DLD1 (cell line): ENCODE measurements around the gene OSBPL2.

Source experiments
- in situ Hi-C: cut with HindIII; loops from 2 replicates; pipeline ENCODE4 v1.10.0; 2017; ENCODE audit warnings: low sequenced_read_pairs

Gene OSBPL2

DNA sequence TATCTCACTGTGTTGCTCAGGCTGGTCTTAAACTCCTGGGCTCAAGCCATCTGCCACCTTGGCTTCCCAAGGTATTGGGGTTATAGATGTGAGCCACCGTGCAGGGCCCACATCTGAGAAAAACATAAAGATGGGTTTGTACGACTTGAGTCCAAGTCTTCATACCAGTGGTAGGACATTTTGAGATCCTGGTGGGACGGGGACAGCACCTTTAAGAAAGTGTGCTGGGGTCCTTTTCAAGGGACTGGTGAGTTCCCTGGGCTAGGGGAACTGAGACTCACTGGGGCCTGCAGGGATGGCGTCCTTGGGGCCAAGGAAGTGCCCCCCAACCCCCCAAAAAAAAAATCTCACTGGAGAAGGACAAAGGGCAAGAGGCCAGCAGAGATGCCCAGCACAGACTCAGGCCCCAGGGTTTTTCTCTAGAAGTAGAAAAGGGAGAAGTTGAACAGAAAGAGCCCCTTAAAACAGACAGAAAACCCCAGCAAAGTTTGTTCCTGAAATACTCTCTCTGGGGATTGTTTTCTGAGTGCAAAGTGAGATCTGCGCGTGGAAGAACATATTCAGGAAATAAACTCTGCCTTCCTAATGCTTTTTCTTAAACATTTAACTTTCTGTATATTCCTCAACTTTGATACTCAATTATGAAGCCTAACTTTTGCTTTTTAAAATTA, 10.7 kb downstream of the OSBPL2 start:
- in situ Hi-C loops, result no loop called here

DNA sequence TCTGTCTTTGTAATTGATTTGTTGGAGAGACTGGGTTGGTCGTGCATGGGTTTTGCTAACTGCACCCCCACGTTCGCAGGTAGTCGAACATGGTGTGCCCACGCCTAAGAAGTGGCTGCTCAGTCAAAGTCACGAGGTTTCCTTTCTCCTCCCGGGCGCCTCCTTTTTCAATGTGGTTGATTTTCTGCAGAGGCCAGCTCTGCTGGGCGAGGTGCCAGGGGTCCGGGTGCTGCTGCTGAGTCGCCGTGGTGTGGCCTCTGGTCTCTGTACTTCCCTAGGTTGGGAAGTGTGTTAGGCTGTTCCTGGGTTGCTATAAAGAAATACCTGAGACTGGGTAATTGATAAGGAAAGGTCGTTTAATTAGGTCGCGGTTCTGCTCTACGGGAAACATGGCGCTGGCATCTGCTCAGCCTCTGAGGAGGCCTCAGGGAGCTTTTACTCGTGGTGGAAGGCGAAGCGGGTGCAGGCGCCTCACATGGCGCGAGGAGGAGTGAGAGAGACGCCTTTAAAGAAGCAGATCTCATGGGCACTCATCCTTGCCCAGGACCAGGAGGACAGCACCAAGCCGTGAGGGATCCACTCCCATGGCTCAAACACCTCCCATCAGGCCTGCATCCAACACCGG, 14.1 kb downstream of the OSBPL2 start:
- in situ Hi-C loops, result no loop called here

- in situ Hi-C loops, result no loop called here
Measured at GRCh38 chr20:62253398-62253797, 15.1 kb downstream of the OSBPL2 start.

DNA sequence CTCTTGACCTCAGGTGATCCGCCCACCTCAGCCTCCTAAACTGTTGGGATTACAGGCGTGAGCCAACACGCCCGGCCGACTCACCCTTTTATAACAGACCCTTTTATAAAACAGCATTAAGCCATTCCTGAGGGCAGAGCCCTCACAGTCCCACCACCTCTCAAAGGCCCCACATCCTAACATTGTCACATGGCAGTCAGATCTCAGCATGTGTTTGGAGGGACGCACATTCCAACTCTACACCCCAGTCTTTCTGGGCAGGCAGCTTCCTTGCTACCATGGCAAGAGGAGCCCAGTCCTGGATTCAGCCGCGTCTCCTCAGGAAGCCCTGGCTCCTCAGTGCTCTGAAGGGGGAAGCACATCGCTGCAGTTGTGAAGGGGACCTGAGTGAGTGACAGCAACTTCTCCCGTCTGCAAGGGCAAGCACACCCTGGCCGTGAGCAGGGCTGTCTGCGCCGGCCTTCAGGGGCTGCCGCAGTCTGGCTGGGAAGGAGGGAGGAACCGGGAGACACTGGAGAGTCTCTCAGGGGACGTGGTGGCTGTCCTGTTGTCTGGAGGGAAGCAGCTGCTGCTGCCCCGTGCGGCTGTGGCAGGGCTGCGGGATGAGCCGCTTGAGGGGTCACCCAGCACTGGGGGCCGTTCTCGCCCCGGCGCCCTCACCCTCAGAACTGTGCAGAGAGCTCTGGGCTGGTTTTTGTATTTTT, 15.9 kb downstream of the OSBPL2 start:
- in situ Hi-C loops, result no loop called here

GRCh38 chr20:62255976-62256375, 17.7 kb downstream of the OSBPL2 start:
- in situ Hi-C loops, result no loop called here

- in situ Hi-C loops, result no loop called here
Measured at GRCh38 chr20:62258499-62259293, 20.4 kb downstream of the OSBPL2 start.

DNA sequence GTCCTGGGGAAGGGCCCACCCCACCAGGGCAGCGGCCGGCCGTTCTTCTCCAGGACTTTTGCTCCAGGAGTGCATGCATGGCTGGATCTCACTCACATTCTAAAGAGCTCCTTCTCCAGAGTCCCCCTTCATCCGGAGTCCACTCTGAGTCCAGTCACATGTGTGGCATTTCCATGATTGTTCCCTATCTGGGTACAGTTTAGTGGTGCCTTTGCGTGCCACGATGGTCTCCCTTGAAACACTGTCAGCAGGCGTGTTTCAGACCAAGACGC, 20.9 kb downstream of the OSBPL2 start:
- in situ Hi-C loops, result no loop called here

GRCh38 chr20:62262064-62262463, 23.7 kb downstream of the OSBPL2 start:
- in situ Hi-C loops, result no loop called here

- in situ Hi-C loops, result no loop called here
Measured at GRCh38 chr20:62263396-62263795, 25.1 kb downstream of the OSBPL2 start.

DNA sequence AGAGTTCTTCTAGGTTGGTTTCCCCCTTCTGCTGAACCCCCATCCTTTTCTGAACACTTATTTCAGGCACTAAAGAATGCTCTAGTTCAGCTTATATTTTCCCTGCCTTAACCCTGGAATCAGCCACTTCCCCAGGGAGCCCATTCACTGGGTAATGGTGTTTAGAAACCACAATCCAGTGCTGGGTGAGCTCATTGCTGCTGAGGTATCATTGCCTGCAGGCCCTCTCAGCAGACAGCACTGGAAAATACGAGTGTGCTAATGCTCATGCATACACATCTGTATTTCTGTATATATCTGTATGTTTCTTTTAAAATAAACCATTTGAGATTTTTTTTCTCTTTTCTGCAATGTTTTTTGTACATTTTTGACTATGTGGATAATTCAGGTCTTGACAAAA, 27.0 kb downstream of the OSBPL2 start:
- in situ Hi-C loops, result no loop called here

- in situ Hi-C loops, result no loop called here
Measured at GRCh38 chr20:62266340-62266739, 28.0 kb downstream of the OSBPL2 start.

GRCh38 chr20:62266851-62267250, 28.5 kb downstream of the OSBPL2 start:
- in situ Hi-C loops, result no loop called here

GRCh38 chr20:62267543-62267942, 29.2 kb downstream of the OSBPL2 start:
- in situ Hi-C loops, result no loop called here

DNA sequence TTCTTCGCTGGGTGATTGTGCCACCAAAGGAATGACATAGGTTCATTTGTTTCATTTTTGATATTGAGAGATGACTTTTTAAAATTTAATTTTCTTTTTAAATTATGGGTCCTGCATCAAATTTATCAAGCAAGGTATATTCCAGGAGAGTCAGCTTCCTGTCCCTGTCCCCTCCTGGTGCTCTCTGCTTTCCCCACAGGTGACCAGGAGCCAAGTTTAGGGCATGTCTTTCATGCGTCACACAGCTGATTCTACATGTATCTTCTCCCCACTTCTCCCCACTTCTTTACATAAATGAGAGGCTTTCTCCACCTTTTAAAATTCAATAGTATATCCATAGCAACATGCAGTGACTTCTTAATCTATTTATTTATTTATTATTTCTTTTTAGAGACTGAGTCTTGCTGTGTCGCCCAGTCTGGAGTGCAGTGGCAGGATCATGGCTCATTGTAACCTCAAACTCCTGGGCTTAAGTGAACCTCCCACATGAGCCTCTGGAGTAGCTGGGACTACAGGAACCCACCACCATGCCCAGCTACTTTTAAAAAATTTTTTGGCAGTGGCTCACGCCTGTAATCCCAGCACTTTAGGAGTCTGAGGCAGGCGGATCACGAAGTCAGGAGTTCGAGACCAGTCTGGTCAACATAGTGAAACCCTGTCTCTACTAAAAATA, 30.0 kb downstream of the OSBPL2 start:
- in situ Hi-C loops, result no loop called here

- in situ Hi-C loops, result no loop called here
Measured at GRCh38 chr20:62269378-62269777, 31.1 kb downstream of the OSBPL2 start.

- in situ Hi-C loops, result no loop called here
Measured at GRCh38 chr20:62269871-62270270, 31.6 kb downstream of the OSBPL2 start.

DNA sequence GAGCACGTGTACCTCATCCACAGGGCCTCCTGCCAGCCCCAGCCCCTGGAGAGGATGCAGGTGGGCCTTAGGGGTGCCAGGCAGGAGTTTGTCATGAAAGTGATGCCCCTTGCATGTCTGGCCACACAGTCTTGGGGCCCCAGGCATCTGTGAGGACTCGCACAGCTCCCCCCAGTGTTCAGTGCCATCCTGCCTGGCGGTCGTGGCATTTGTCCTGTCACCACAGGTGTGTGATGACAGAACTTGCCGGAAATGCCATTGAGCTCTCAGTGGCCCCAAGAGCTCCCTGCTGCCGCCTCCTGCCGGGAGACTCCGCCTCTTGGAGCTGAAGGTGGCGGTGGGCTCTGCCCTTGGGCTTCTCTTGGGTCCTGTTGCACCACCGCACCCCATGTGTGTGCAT, 33.9 kb downstream of the OSBPL2 start:
- in situ Hi-C loops, result no loop called here

DNA sequence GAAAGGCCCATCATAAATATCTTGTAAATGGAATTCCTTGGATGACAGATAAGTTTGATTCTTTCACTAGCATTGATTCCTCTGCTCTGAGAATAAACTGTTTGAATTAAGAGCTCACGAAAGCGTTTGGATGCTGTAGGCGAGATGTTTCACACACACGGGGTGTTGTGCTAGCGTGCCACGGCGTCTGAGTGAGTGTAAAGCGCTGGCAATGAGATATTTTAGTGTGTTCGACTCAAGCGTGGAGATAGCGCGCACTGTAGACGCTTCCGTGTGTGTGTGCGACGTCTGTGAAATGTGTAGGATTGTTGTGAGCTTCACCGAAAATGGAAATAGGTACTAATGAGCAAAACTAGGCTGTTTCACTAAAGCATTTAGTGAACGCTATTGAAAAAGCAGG, 35.1 kb downstream of the OSBPL2 start:
- in situ Hi-C loops, result no loop called here

DNA sequence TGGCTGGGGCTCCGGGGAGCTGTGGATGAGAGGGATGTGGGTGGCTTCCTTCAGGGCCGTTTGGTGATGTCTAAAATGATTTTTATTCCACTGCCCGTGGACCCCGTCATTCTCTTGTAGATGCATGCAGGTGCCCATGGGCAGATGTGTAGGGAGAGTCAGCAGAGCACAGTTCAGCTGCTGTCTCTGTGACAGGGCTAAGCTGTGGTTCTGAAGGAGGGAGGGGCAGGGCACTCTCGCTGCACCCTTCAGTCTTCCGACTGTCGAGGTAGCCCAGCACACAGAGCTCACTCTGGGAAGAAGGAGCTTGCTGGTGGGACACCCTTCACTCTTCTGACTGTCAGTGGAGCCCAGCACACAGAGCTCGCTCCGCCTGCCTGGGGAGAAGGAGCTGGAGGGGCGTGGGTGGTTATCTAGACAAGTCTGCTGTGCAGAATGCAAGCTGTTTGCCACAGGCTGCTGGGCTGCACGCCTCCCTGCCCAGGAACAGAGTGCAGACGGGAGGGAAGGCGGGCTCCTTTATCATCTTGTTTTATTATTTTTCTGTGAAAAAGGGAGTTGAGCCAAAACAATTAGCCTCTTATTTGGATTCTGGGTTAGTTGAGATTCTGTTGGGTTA, 36.1 kb downstream of the OSBPL2 start:
- in situ Hi-C loops, result no loop called here

GRCh38 chr20:62275219-62275618, 36.9 kb downstream of the OSBPL2 start:
- in situ Hi-C loops, result loop anchor here (25.0 kb wide), 3 partner anchors 112 to 487 kb away; partner anchors contain the start of gene RPS21

GRCh38 chr20:62276439-62276838, 38.1 kb downstream of the OSBPL2 start:
- in situ Hi-C loops, result loop anchor here (25.0 kb wide), 3 partner anchors 111 to 486 kb away; partner anchors contain the start of gene RPS21
